Brain pericyte (primary cell): ENCODE measurements around the gene EFCAB10.
A peak's percentile ranks its signal among the peaks of the same experiment; 100 is the strongest.

ENCODE experiments used
- DNase-seq: peaks from one replicate; pipeline ENCODE4 v3.0.0-alpha.2; 2012; ENCODE audit warnings: low read depth, low spot score

The EFCAB10 gene, protein sequence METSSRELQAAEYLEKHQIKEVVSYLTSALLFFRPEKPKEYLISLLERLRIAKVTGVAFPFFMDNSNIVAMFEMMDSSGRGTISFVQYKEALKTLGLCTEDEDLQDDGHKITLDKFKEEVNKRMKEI

DNA sequence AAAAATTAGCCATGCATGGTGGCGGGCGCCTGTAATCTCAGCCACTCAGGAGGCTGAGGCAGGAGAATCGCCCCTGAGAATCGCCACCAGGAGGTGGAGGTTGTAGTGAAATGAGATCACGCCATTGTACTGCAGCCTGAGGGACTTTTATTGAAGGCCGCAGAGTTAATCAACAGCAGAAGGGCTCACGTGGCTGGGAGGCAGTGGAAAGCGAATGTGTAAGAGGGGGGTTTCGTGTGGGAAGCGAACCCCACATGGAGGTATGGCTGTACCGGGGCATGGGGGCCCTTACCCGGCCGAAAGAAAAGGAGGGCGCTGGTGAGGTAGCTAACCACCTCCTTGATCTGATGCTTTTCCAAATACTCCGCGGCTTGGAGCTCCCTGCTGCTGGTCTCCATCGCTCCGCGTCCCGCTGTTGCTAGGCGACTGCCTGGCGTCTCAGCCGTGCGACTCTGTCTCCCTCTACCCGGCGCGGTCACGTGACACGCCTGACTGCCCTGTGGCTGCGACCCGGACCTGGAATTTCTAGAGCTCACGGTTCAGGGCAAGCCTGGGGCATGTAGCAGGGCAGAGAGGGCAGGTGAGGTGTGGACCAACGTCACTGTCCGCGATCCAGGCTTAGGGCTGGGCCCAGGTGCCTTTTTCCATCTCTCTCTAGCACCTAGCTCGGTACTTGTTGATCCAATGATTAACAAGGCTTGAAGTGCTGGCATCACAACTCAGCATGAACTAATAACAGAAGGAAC, at the start of gene EFCAB10:
TSS of gene EFCAB10 (minus strand) at position 428 of the 746 bp plus-strand sequence. CDS start at position 398, 30 bp downstream.
- peak; percentile 5 for DNase-seq

DNA sequence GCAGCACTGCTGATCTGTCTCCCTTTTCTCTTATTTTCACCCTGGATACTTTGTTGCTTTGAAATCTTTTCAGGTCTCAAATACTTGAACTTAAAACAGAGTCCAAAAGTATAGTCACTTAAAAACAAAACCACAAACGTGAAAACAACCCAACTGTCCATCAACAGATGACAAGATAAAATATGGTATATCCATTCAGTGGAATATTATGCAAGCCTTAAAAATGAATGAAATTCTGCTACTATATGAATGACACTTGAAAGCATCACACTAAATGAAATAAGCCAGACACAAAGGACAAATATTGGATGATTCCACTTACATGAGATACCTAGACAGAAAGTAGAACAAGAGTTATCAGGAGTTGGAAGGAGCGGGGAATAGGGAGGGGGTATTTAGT, 44.7 kb upstream of the EFCAB10 start:
- no peak for DNase-seq

GRCh38 chr7:105623906-105624305, 42.6 kb upstream of the EFCAB10 start:
- no peak for DNase-seq

GRCh38 chr7:105623378-105623777, 42.1 kb upstream of the EFCAB10 start:
- no peak for DNase-seq

DNA sequence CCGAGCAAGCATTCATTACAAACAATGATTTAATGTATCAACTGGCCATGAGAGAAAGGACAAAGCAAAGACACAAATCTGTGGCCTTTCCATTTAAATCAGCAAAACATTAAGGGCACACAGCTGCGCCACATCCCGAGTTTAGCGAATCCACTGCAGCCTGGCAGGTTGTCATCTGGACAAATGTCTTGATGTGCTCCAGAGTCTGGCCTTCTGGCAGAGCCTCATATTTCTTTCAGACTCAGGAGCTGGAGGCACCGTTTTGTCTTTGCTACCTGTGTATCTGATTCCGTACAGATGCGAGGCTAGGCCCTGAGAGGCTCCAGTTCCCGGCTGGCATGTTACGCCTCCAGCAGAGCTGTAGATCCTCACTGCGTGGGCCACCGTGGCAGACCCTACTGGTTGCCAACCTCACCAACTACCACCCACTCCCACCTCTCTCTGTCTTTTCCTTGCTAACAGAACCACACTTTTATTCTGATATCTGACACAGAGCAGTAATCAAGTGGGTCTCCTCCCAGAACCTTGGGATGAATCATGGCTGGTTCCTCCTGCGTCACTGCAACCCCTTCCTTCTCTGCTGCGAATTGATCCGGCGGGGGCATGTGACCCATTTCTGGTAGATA, 40.9 kb upstream of the EFCAB10 start:
- DNase-seq = no peak

DNA sequence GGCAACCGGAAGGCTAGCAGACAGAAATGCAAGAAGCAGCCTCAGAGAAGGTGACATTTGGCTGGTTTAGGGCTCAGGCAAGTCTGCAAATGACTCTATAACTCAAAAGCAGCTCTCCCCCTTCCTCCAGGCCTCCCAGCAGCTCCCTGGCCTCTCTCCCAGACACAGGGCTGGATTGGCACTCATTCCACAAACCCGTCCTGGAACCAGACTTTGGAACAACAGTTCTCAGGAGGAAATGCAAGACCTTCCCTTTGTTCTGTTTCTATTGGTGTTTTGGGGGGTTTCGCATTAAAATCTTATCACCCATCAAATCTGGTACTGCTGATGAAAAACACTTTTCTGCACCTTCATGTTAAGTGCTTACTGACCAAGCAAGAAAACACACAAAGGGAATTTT, 40.3 kb upstream of the EFCAB10 start:
- no peak for DNase-seq

DNA sequence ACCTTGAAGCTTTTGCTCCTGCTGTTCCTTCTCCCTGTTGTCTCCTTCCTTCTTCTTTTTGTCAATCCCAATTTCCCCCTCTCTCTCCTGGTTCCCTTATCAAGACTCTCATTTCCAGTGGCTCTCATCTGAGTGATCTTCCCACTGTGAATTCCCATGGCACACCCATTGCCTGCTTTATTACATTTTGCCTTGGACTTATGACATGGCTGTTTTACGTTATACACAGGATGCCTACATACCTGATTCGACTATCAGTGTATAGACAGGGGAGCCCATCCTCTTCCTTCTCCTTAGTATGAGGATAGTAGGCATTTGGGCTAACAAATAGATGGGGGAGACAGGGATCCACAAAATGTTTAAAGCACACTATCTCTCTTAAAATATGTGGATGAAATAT, 39.9 kb upstream of the EFCAB10 start:
- DNase-seq = no peak

DNA sequence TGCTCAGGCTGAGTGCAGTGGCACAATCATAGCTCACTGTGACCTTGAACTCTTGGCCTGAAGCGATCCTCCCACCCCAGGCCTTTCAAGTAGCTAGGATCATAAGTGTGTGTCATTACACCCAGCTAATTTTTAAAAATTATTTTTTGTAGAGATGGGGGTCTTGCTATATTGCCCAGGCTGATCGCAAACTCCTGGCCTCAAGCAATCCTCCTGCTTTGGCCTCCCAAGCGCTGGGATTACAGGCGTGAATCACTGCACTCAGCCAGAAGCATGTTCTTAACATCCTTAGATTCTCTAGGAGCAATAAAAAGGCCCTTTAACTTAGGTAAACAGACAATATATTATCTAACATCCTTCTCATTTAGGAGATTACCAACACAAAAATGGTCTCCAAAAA, 38.3 kb upstream of the EFCAB10 start:
- DNase-seq = no peak

GRCh38 chr7:105618016-105618296, 36.7 kb upstream of the EFCAB10 start:
- no peak for DNase-seq

DNA sequence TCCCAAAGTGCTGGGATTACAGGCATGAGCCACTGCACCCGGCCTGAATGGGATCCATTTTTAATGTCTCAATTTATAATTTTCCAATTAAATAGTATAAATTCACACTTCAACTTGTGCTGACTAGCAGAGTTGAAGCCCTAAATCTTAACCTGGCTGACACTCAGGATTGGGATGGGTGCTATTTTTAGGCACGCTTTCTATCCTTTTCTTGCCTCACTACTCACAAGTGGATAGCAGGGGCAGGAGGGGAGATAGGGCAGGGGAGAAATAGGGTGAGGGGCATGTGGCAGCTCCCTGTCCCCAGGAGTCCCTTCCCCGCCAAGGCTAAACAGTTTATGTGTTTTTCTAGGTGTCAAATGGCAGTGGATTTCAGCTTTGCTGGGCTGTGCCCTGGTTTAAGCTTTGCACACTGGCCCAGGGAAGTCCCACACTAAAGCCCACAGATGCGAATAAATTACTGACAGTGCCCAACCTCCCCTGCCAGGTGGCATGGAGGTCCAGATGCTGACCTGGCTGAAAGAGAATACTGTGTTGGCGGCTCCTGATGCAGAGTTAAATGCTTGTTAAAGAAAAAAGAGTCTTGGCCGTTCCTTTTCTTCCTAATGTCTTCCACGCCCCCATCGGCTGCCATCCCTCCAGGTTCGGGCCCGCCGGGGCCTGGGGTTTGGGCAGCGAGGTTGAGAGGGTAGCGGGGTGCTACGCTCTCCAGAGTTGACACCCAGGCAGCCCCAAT, 36.2 kb upstream of the EFCAB10 start:
- DNase-seq = no peak

GRCh38 chr7:105614341-105614840, 33.1 kb upstream of the EFCAB10 start:
- no peak for DNase-seq

GRCh38 chr7:105613611-105614330, 32.5 kb upstream of the EFCAB10 start:
- no peak for DNase-seq

GRCh38 chr7:105612806-105613205, 31.5 kb upstream of the EFCAB10 start:
- no peak for DNase-seq

GRCh38 chr7:105611856-105612775, 30.8 kb upstream of the EFCAB10 start:
- DNase-seq = no peak

GRCh38 chr7:105610165-105610930, 29.1 kb upstream of the EFCAB10 start:
- DNase-seq = no peak

- DNase-seq = no peak
Observed at GRCh38 chr7:105602325-105603305, 21.3 kb upstream of the EFCAB10 start.

DNA sequence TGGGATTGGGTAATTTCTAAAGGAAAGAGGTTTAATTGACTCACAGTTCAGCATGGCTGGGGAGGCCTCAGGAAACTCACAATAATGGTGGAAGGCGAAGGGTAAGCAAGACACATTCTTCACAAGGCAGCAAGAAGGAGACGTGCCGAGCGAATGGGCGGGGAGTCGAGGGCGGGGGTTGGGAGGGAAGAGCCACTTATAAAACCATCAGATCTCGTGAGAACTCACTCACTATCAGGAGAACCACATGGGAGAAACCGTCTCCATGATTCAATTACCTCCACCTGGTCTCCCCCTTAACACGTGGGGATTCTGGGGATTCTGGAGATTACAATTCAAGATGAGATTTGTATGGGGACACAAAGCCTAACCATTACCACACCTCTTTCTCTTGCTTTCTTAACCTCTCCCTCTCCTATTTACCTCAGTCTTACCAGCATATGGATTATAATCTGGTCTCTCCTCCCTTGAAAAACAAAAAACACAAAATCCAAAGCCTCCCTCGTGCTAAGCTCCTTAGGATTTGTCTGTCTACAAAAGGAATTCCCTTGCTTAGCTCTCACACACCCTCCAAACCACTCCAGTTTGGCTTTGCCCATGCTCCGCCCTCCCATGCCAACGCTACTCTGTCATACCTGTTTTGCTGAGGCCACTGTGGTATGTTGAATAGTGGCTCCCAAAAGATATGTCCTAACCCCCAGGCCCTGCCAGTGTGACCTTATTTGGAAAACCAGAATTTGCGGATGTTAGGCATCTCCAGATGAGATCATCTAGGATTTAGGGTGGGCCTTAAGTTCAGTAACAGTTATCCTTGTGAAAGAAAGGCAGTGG, 19.6 kb upstream of the EFCAB10 start:
- no peak for DNase-seq

DNA sequence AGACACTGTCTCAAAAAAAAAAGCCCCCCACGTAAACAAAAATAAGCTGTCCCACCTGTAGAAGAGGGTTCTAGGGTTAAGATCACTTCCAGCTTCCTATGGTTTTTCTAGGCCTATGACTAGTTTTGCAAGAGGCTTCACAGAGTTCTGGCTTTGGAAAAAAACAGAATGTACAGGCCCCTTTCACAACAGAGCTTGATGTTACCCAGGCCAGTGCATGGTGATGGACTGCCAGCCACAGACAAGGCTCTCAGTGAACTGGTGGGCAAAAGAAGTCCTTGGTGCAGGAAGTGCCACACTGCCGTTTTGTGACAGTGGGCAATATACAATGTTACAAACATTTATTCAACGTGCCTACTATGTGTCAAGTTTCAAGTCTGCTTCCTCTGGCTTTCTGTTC, 18.3 kb upstream of the EFCAB10 start:
- DNase-seq = no peak
